Measurements from ENCODE around the gene ENTPD6.

The ENTPD6 gene

GRCh38 chr20:25243416-25243979 lies 48.0 kb downstream of the ENTPD6 start:
- TF ChIP-seq CTCF (IDR thresholded peaks at IDR 0.05; ENCODE audit: low read depth, low read length) = no peak
- DNase-seq (ENCODE audit: extremely low read depth, low read depth) = no peak

- TF ChIP-seq CTCF (IDR thresholded peaks at IDR 0.05; ENCODE audit: low read depth, low read length) = no peak
- DNase-seq (ENCODE audit: extremely low read depth, low read depth) = no peak
Measured at GRCh38 chr20:25244976-25245375, 49.5 kb downstream of the ENTPD6 start.

- DNase-seq (ENCODE audit: extremely low read depth, low read depth) = no peak
- TF ChIP-seq CTCF (IDR thresholded peaks at IDR 0.05; ENCODE audit: low read depth, low read length) = no peak
Measured at GRCh38 chr20:25245461-25245860, 49.9 kb downstream of the ENTPD6 start.

GRCh38 chr20:25246182-25246999 lies 50.9 kb downstream of the ENTPD6 start:
- no peak for DNase-seq (ENCODE audit: extremely low read depth, low read depth)
- TF ChIP-seq CTCF (IDR thresholded peaks at IDR 0.05; ENCODE audit: low read depth, low read length) = no peak

GRCh38 chr20:25247000-25247517 lies 51.5 kb downstream of the ENTPD6 start:
- TF ChIP-seq CTCF (IDR thresholded peaks at IDR 0.05; ENCODE audit: low read depth, low read length) = peak; percentile 68
- no peak for DNase-seq (ENCODE audit: extremely low read depth, low read depth)

GRCh38 chr20:25247518-25247955 lies 52.0 kb downstream of the ENTPD6 start:
- no peak for TF ChIP-seq CTCF (IDR thresholded peaks at IDR 0.05; ENCODE audit: low read depth, low read length)

More at GRCh38 chr20:25247518-25247955, 52.0 kb downstream of the ENTPD6 start:
- no peak for DNase-seq (ENCODE audit: extremely low read depth, low read depth)

All from AG09319 (cell line).